PFSK-1 (cell line): ENCODE data around the gene CA5A.

Experiments
- POLR2AphosphoS5 ChIP-seq: IDR thresholded peaks from 2 replicates; pipeline ENCODE4 v1.6.1; 2012; ENCODE audit warnings: low read depth, mild to moderate bottlenecking, control low read depth, low read length, moderate library complexity
- SIN3A ChIP-seq: IDR thresholded peaks from 2 replicates; pipeline ENCODE4 v1.6.1; 2012; ENCODE audit warnings: mild to moderate bottlenecking, low read length, moderate library complexity, borderline replicate concordance; ENCODE audit not compliant: insufficient read depth
- TAF1 ChIP-seq: IDR thresholded peaks from 2 replicates; pipeline ENCODE4 v1.6.1; 2012; ENCODE audit warnings: low read length, control low read depth, borderline replicate concordance; ENCODE audit not compliant: insufficient read depth
- TF ChIP-seq, protein P1 (sequence below), 2 experiments: IDR thresholded peaks; 2 replicates each; pipeline versions ENCODE4 v1.6.1 to v1.8.0; 2011 to 2012; ENCODE audit warnings: low read depth in 2 of 2, low read length in 2 of 2, control low read depth in 1 of 2, inconsistent platforms in 1 of 2, mild to moderate bottlenecking in 1 of 2, moderate library complexity in 1 of 2; ENCODE audit not compliant: insufficient read depth in 1 of 2

DNA sequence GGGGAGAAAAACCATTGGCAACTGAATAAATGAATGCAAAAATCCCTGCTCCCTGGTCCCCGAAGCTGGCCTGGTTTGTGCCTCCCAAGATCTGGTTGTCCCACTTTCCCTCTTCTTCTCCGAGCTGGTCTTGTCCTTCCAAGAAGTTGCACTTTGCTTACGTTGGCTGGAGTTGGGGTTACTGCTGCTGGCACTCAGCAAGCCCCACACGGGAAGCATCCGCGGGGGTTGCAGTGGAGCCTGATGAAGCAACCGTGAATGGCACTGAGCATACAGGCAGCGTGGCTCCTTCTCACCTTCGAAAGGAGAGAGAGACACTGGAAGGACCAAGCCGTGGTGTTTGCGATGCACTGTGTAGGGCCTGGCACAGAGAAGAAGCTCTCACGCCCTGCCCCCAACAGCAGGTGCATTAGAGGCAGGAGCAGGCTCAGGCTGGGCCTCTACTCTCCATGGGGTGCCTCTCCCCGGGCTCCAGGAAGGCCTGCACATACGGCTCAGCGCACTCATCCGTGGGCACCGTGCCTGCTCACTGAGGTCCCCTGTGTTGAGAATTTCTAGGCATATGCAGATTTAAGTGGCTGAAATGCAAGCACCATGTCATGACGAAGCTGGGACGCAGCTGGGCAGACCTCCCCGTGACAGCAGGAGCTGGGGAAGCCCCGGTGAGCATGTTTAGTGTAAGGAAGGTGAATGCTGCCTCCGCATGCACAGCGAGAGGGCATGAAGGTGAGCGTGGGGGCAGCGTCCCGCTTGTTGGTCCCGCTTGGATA is 12.1 kb downstream of the CA5A start:
- no peak for TF ChIP-seq POLR2AphosphoS5
- TF ChIP-seq, protein P1, sequence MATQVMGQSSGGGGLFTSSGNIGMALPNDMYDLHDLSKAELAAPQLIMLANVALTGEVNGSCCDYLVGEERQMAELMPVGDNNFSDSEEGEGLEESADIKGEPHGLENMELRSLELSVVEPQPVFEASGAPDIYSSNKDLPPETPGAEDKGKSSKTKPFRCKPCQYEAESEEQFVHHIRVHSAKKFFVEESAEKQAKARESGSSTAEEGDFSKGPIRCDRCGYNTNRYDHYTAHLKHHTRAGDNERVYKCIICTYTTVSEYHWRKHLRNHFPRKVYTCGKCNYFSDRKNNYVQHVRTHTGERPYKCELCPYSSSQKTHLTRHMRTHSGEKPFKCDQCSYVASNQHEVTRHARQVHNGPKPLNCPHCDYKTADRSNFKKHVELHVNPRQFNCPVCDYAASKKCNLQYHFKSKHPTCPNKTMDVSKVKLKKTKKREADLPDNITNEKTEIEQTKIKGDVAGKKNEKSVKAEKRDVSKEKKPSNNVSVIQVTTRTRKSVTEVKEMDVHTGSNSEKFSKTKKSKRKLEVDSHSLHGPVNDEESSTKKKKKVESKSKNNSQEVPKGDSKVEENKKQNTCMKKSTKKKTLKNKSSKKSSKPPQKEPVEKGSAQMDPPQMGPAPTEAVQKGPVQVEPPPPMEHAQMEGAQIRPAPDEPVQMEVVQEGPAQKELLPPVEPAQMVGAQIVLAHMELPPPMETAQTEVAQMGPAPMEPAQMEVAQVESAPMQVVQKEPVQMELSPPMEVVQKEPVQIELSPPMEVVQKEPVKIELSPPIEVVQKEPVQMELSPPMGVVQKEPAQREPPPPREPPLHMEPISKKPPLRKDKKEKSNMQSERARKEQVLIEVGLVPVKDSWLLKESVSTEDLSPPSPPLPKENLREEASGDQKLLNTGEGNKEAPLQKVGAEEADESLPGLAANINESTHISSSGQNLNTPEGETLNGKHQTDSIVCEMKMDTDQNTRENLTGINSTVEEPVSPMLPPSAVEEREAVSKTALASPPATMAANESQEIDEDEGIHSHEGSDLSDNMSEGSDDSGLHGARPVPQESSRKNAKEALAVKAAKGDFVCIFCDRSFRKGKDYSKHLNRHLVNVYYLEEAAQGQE (IDR thresholded peaks at IDR 0.05; ENCODE audit: insufficient read depth in 1 of 2, low read depth in 2 of 2, low read length in 2 of 2), result no peak
- no peak for TF ChIP-seq SIN3A
- TF ChIP-seq TAF1, result no peak
